ENCODE results near the gene ARHGAP12.
A peak's percentile ranks its signal among the peaks of the same experiment; 100 is the strongest.

Gene ARHGAP12

GRCh38 chr10:31947144-31947926, 18.7 kb upstream of the ARHGAP12 start:
- DNase-seq (ENCODE audit: low spot score) = peak; percentile 90

DNA sequence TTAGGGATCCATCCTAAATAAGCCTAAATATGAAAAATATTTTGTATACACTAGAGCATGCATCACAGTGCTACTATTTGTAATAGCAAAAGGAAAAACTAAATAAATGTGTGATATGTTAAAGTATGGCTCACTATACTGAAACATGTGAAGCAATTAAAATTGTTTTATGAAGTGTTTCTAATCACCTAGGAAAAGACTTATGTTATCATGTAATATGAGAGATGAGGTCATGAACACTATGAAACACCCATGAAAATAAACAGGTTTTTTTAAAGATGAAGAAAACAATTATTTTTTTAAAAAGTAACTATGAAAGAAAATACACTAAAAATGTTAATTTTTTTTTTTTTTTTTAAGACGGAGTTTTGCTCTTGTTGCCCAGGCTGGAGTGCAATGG, 16.8 kb upstream of the ARHGAP12 start:
- no peak for DNase-seq (ENCODE audit: low spot score)

DNA sequence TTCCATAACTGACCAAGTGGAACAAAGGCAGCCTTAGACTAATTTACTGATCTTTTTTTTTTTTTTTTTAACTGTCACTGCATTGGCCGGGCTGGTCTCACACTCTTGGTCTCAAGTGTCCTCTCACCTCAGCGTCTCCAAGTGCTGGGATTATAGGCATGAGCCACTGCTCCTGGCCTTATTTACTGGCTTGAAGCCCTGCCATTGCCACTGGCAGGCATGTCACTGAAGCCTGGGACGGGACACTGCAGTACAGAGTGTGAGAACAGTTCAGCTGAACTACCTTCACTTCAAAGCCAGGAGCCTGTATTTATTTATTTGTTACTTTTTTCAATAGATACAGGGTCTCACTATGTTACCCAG, 15.4 kb upstream of the ARHGAP12 start:
- no peak for DNase-seq (ENCODE audit: low spot score)

- DNase-seq (ENCODE audit: low spot score) = no peak
Measured at GRCh38 chr10:31942892-31943291, 14.3 kb upstream of the ARHGAP12 start.

DNA sequence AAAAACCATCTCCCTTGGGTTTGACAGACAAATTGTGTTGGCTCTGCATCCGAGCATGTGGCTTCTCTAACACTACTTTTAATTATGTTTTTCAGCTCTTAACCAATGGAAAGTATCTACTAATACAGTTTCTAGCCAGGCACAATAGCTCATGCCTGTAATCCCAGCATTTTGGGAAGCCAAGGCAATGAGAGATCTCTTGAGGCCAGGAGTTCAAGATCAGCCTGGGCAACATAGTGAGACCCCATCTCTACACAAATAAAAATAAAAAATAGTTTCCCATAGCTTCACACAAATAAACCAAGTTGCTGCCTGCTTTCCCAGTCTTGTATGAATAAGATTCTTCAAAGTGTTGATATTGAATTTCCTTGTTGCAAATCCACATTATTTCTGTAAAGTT, 13.8 kb upstream of the ARHGAP12 start:
- DNase-seq (ENCODE audit: low spot score) = no peak

- DNase-seq (ENCODE audit: low spot score) = peak; percentile 83
Measured at GRCh38 chr10:31940839-31941653, 12.4 kb upstream of the ARHGAP12 start.

GRCh38 chr10:31939797-31940708, 11.4 kb upstream of the ARHGAP12 start:
- DNase-seq (ENCODE audit: low spot score) = peak; percentile 18

GRCh38 chr10:31937371-31937770, 8.7 kb upstream of the ARHGAP12 start:
- no peak for DNase-seq (ENCODE audit: low spot score)

- DNase-seq (ENCODE audit: low spot score) = no peak
Measured at GRCh38 chr10:31936933-31937332, 8.3 kb upstream of the ARHGAP12 start.

DNA sequence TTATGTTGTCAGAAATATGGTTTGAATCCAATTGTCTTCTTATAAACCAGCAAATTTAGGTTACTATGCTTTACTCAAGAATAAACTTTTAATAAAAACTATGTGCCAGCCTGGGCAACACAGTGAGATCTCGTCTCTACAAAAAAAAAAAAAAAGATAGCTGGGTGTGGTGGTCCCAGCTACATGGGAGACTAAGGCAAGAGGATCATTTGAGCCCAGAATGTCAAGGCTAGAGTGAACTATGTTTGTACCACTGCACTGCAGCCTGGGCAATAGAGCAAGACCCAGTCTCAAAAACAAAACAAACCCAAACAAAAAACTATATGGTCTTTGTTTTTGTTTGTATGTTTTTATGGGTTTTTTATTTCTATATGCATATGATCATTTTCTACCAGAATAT, 7.5 kb upstream of the ARHGAP12 start:
- DNase-seq (ENCODE audit: low spot score) = no peak

DNA sequence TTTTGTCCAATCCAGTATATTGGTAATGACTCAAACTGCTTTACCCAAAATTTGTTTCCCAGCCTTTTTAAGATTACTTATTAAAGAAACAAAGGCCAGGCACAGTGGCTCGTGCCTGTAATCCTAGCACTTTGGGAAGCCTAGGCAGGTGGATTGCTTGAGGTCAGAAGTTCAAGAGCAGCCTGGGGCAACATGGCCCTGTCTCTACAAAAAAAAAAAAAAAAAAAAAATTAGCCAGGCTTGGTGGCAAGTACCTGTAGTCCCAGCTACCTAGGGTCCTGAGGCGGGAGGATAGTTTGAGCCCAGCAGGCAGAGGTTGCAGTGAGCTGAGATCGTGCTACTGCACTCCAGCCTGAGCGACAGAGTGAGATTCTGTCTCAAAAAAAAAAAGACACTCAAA, 7.0 kb upstream of the ARHGAP12 start:
- no peak for DNase-seq (ENCODE audit: low spot score)

DNA sequence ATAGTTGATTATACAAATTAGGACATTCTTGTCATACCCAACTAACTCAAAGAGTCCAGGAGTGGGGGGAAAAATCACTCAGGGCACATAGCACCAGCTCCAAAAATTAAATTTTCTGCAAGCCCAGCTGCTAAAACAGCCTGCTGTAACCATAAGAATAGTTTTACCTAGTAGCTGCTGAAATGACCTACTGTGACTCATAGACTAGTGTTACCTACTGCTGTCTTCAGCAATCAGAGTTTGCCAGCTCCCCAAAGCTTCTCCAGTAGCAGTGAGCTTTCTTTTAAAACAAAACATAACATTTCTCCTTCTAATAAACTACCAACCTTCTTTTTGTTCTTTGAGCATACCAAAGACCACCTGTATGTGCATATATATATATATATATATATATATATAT, 4.2 kb upstream of the ARHGAP12 start:
- DNase-seq (ENCODE audit: low spot score) = no peak

DNA sequence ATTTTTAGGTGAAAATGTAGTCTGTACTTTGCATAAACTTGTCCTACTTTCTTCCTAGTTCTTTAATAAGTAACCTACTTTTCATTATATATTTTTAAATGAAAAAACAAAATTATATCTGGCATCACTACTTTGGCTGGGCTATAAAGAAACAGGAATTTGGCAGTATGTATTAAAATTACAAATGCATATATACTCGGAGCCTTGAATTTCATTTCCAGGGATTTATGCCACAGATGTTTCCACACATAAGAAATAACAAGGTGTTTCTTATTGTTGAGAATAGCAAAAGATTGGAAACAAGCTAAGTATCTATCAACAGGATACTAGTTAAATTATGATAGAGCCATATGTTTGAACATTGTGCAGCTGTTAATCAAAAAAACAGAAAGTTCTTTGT, 2.2 kb upstream of the ARHGAP12 start:
- DNase-seq (ENCODE audit: low spot score) = no peak

DNA sequence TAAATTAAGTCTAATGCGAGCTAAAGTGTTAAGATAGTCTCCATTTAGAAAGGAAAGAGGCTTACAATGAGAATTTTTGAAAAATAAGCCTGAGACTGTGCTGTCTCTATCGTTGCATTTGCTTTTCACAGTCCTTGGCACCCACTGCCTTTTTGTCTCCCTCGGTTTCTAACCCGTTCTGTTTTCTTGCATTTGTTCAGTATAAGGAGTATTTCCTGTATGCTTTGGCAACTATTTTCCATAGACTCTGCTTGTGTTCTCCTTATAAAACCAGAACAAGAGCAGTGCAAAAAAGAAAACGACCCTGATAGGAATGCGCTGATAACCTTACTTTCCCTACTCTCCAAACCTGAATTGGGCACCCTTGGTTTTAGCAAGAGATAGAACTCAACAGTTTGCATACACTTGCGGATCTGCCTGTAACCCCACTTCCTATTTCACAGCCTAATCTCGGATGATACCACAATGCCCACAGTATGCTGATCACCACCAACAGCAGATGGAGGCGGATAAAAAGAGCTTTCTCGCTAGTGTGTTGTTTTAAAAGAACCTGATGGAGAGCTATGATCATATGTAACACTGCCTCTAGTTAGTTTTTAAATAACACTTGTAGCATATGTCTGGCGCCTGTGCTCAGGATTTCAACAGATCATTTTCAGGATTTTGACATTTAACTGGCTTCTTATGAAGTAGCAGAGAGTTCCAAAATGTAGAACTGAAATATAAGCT, 1.6 kb upstream of the ARHGAP12 start:
- DNase-seq (ENCODE audit: low spot score) = peak; percentile 16

GRCh38 chr10:31929261-31930022, 811 bp upstream of the ARHGAP12 start:
- peak; percentile 55 for DNase-seq (ENCODE audit: low spot score)

DNA sequence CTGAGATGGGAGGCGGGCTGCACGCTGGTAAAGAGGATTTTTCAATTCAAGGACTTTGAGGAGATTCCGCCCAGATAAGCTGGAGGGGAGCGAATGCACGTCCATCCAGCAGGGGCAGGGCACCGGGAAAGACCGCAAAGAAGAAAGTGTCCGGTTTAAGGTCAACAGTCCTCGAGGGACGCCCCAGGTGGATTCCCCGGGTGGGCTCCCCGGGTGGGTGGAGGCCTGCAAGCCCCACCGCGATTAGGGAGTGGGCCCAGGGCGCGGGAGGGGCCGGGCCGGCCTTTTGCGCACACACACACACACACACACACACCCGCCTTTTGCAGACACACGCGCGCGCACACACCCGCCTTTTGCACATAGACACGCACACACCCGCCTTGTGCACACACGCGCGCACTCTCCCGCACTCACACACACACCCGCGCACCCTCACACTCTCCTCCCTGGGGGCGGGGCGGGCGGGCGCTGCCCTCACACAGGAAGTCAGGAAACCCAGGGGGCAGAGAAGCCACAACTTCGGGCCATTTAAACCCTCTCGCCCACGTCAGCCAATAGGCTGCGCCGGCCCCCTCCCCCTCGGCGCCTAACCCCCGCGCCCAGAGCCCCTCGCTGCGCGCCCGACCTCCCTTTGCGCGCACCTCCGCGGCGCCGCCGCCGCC, 615 bp downstream of the ARHGAP12 start:
- DNase-seq (ENCODE audit: low spot score) = peak; percentile 70

DNA sequence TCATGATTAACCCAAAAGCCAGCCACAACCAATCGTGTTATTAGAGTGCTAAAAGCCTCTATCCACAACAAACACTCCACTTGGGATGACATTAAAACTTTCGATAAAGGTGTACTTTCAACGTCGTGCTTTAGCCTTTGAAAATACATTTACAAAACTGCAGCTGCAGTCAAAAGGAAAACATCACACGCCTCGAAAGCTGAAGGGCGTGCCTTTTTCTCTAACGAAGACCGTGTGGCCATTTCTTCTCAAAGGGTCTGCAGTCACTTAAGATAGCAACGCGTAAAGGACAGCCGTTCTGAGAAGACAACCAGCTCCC, 1.1 kb downstream of the ARHGAP12 start:
- no peak for DNase-seq (ENCODE audit: low spot score)

GRCh38 chr10:31926765-31927564, 1.7 kb downstream of the ARHGAP12 start:
- DNase-seq (ENCODE audit: low spot score) = peak; percentile 11

DNA sequence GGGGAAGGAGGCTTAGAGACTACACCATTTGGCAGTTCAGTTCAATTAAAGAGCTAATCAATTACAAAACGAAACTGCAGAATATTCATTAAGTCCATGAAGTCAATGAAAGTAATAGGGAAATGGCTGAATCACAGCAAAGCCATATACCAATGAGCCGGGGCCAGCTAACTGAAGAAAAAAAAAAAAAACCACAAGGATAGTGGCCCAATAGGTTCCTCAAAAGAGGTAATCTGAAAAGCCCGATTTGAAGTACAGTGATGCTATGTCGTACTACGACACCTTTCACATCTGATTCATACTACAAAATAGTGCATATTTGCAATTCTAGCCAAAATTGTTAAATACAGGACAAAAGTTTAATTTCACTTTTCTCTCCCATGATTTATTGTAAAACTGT, 2.5 kb downstream of the ARHGAP12 start:
- no peak for DNase-seq (ENCODE audit: low spot score)

DNA sequence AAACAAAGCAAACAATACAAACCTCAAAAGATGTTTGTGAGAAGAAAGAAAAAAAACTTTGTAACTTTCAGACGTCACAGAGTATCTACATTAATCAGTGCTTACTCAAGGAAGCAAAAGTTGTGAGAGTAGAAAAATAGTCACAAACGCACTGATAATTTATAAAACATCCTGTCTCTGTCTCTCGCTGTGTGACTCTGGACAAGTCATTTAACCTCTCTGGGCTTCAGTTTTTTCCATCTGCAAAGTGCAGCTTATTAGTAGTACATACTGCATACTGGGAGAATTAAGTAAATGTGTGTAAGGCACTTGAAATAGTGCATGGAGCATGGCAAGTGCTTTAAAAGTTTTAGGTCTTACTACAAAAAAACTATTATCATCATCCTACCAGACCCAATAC, 3.8 kb downstream of the ARHGAP12 start:
- no peak for DNase-seq (ENCODE audit: low spot score)

All from GM03348 (cell line).